Muscle of arm (tissue), 12 donors: ENCODE data around the gene TMEM156. TPM values are rescaled to one million over a fixed set of nuclear protein-coding genes. Genes with fewer than 3 reads are reported as not detected.
A peak's percentile ranks its signal among the peaks of the same experiment; 100 is the strongest.
"Not testable (repeated sequence)": the region's sequence is repeated elsewhere in the genome, so short reads cannot be mapped to it uniquely, and the experiment has no call there.

Experiments
- DNase-seq: peaks from one replicate; pipeline ENCODE4 v3.0.0-alpha.2; 2013
- polyA plus RNA-seq, 12 donors: library from polyadenylated mRNA; unstranded; fragments of 120-200 nt; gene quantifications; one replicate each; pipeline ENCODE4 v1.2.1, GENCODE V29; 2013; ENCODE audit not compliant: insufficient read length in 12 of 12

The TMEM156 gene
- polyA plus RNA-seq, 12 donors = 0.10 to 1.8 (median 0.19) TPM; not detected in 2

GRCh38 chr4:38957261-38957815 lies 74.9 kb downstream of the TMEM156 start:
- no peak for DNase-seq

DNA sequence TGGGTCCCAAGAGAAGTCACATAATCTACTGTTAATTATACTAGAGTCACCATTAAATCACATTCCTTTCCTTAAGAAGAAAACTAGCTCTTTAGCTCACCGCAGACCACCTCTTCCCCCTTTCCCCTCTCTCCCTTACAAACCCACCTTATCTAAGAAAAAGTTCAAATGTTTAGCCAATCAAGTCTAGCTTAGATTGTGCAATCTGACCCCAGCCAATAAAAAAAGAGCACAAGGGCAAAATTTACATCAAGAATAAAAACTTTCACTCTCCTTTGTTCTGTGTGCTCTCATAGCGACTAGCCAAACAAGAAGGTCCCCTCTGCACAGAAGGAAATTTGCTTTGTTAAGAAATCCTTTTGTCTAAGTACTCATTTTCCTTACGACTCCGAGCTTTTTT lies 76.3 kb downstream of the TMEM156 start:
- DNase-seq = no peak

DNA sequence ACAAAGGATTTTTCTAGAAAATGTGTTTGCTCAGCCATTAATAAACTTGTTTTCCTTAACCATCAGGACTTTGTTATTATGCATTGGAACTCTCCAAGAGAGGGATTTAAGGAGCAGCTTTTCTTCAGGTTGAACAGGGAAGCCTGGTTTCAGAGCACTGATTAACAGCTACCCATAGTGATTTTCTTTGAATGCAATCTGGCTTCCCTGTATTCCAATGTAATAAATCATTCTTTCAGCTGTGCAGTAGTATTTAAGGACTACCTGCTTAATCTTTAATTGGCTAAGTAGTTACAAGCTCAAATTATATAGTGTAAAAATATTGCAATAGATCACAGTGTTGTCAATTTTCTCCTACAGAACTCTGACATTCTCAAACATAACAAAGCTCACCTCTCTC lies 77.5 kb downstream of the TMEM156 start:
- no peak for DNase-seq

DNA sequence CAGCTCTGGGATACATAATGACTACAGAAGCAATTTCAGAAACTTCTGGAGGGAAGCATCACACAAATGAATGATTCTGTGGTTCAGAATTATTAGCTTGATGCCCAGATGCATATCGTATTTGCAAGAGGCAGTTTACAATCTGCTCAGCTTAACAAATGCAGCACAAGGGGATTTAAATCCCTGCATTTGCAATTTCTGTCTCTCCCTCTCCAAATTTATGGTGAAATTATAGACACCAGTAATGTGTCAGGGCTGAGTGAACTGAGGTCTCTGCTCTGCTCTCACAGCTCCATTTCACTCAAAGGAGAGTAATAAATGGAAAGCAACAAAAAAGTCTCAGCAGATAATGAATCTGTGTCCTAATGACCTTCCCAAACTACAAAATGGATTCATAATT lies 80.2 kb downstream of the TMEM156 start:
- no peak for DNase-seq

DNA sequence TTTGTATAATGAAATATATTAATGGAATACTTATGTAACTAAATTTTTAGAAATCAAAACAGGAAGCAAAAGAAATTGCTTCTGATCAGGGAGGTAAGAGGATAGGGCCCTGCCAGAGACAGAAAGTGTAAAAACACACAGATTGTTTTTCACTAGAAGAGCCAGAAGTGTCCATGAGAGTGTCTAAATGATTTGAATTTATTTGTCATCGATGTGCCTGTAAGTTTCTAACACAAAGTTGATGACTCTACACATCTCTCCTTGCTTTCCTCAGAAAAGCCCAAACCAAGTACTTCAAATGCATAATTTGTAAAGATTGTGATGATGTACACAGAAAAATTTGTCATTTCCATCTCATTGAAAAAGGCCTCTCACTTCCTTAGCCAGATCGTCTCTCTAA lies 80.6 kb downstream of the TMEM156 start:
- no peak for DNase-seq

GRCh38 chr4:38950734-38951133 lies 81.5 kb downstream of the TMEM156 start:
- no peak for DNase-seq

GRCh38 chr4:38950159-38950558 lies 82.0 kb downstream of the TMEM156 start:
- DNase-seq = no peak

DNA sequence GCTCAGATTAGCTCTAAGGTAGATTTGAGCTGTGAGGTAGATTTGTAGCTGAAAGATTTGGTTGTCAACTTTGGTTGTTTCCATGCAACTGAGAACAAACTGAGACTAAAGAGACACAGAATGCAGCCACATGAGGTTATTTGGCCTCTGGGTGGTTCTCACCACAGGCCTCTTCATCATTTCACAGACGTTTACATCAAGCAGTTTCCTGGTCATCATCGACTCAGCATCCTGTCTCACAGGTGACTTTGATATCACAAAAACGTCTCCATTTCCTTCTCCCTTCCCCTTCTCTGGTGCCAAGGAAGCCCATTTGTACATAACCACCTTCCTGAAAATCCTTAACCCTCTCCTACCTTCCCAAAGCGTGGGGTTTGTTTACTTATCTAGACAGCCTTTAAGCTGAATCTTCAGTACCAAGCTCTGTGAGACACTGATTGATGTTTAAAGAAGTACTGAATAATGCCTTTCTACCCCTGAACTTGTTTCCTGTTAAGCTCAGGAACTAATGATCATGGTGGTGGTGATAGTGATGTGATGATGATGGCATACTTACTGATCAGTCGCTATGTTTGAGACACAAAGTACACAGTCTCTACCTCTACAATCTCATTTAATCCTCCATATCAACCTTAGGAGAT lies 82.7 kb downstream of the TMEM156 start:
- no peak for DNase-seq

GRCh38 chr4:38948551-38948950 lies 83.7 kb downstream of the TMEM156 start:
- peak; percentile 66 for DNase-seq

DNA sequence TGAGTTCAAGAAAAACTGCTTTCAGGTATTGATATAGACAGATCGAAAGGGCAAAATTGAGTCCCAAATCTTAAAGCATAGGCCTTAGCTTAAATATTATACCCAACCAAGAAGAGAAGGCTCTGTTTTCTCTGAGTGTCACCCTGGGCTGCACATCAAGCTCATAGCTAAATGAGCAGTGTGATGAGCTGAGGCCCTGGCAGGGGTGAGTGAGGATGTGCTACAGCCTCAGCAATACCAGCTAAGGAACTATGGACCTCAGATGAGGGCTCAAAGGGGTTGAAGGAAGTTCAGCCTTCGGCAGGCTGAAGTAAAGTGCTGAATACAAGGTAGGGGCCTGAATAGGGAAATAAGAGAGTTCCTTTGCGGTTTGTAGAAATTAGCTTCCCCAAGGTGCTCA lies 85.3 kb downstream of the TMEM156 start:
- DNase-seq = no peak

DNA sequence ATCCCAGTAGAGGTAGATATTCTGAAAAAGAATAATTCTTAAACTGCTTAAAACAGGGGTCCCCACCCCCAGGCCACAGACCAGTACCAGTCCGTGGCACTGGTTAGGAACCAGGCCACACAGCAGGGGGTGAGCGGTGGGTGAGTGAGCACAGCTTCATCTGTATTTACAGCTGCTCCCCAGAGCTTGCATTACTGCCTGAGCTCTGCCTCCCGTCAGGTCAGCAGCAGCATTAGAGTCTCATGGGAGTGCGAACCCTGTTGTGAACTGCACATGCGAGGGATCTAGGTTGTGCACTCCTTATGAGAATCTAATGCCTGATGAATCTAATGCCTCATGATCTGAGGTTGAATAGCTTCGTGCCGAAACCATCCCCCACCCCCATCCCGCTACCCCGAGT lies 87.8 kb downstream of the TMEM156 start:
- no peak for DNase-seq

GRCh38 chr4:38943343-38943742 lies 88.9 kb downstream of the TMEM156 start:
- peak; percentile 59 for DNase-seq

DNA sequence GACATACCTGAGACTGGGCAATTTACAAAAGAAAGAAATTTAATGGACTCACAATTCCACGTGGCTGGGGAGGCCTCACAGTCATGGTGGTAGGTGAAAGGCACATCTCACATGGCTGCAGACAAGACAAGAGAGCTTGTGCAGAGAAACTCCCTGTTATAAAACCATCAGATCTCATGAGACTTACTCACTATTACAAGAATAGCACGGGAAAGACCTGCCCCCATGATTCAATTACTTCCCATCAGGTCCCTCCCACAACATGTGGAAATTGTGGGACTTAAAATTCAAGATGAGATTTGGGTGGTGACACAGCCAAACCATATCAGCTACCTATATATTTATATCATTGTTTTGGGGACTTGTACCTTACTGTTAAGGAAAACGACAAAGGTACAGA lies 90.3 kb downstream of the TMEM156 start:
- DNase-seq = not testable (repeated sequence)

DNA sequence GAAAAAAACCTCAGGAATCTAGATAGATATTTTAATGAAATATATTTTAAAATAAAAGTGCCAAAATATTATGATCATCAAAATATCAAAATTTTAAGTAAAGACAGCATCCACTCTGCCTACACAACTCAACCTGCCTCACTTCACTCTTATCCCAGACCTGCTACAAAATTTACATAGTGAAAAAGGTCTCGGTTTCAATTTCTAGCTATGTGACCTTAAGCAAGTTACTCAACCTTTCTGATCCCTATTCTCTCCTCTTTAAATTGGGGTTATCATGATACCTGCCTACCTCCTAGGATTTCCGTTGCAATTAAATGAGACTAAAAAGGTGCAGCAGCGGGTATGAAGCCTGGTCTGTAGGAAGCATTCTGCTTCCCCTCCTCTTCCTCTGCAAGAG lies 91.7 kb downstream of the TMEM156 start:
- no peak for DNase-seq

DNA sequence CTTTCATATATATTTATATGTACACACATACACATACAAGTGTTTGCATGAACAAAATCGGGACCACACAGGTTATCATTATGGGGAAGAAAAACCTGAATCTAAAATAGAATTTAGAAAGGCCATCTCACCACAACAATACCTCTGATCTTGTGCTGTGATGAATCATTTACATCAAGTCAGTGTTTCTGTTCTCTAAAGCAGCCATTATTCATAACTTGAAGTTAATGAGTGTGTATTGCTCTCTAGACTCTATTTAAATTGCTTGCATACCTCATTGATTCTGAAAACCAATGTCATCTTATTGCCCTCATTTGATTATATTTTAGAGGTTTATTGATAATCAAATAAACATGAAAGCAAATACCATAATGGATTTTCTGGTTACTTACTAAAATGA lies 93.0 kb downstream of the TMEM156 start:
- DNase-seq = no peak

DNA sequence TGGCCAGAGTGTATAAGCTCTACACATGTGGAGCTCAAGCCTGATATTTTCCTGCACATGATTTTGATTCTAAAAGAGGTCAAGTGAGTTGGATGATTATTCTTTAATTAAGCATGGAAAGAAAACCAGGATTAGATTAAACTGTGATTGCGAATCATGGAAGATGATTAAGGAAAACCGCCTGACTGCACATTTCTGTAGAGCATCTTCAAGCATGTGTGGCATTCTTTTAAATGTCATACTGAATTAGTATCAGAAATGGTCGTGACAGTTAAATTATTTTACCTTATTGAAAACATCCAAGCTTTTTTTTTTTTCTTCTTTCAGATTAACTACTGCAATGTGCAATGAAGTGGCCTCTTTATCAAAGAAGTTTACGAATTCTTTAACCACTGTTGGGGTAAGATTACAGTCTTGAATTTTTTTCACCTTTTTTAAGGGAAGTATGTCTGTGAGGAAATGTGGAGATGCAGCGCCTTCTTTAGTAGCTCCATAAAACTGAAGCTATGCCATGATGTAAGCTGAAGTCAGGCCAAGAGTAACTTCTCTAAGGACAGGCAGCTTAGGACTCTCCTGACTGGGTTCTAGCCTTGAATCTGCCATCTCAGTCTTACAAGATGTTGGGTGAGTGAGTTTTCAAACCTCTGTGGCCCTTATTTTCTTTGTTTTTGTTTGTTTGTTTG lies 96.7 kb downstream of the TMEM156 start:
- DNase-seq = no peak

DNA sequence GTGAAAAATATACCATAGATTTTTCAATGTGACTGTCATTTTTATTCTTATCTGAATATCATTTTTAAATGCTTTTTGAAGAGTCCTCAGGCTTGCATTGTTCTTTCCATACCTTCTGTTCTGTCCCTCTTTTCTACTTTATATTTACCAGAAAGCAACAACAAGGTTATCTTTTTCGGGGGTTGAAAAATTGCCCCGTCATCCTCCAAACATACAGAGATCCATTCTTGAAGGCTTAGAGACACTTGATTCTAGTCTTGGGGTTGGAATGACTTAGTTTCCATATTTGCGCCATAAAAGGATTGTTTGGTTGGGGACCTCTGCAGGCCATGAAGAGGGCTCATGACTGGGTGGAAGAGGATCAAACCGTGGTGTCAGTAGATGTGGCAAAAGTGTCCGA lies 101.1 kb downstream of the TMEM156 start:
- no peak for DNase-seq

GRCh38 chr4:38930707-38931106 lies 101.5 kb downstream of the TMEM156 start:
- no peak for DNase-seq

DNA sequence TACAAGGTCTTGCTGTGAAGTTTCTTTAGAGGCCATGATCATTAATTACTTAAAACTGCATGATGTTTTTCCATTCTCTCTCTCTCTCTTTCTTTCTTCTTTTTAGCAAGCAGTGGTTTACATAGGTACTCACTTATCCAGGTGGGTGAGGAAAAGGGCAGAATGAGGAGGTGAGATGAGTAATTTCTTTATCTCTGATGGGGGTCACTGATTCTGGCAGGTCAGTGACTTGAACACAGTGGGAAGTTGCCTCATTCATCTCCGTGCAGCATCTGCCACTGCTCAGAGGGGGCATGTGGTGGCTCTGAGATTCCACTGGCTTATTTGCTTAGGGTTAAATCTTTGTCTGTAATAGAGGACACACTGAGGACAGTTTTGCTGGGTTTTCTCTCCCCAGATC lies 102.0 kb downstream of the TMEM156 start:
- no peak for DNase-seq

- no peak for DNase-seq
Observed at GRCh38 chr4:38928974-38929373, 103.2 kb downstream of the TMEM156 start.

- DNase-seq = no peak
Observed at GRCh38 chr4:38928568-38928967, 103.6 kb downstream of the TMEM156 start.

- DNase-seq = no peak
Observed at GRCh38 chr4:38926896-38927295, 105.3 kb downstream of the TMEM156 start.
